Colonic mucosa (tissue), 4 donors: ENCODE data around the gene ZNF253. TPM values are rescaled to one million over a fixed set of nuclear protein-coding genes. Genes with fewer than 3 reads are reported as not detected.
"Not testable (repeated sequence)": the region's sequence is repeated elsewhere in the genome, so short reads cannot be mapped to it uniquely, and the experiment has no call there.

Experiments used
- DNase-seq: peaks from one replicate; pipeline ENCODE4 v3.0.0-alpha.2; 2020
- H3K27ac ChIP-seq: fragments of 200-600 bp; one replicate; pipeline ENCODE4 v1.8.0; 2021
- H3K27me3 ChIP-seq: fragments of 200-600 bp; one replicate; pipeline ENCODE4 v1.8.0; 2021
- H3K36me3 ChIP-seq: fragments of 200-600 bp; one replicate; pipeline ENCODE4 v1.8.0; 2021
- H3K4me1 ChIP-seq: fragments of 200-600 bp; one replicate; pipeline ENCODE4 v1.8.0; 2021; ENCODE audit warnings: mild to moderate bottlenecking
- H3K4me3 ChIP-seq: fragments of 200-600 bp; one replicate; pipeline ENCODE4 v1.8.0; 2021
- H3K9ac ChIP-seq, 2 donors: one replicate each; pipeline ENCODE4 v1.7.0; 2013; ENCODE audit warnings: control low read depth in 2 of 2, low read depth in 2 of 2, low read length in 2 of 2
- H3K9me3 ChIP-seq: fragments of 200-600 bp; one replicate; pipeline ENCODE4 v1.8.0; 2021
- CTCF ChIP-seq: fragments of 200-600 bp; IDR thresholded peaks from one replicate; pipeline ENCODE4 v1.8.0; 2022; ENCODE audit warnings: antibody characterized with exemption, mild to moderate bottlenecking
- intact Hi-C: fragments of 100-400 bp; cut with DNase I; formaldehyde crosslinking; loops from one replicate; pipeline ENCODE4 v1.14.1; 2022
- total RNA-seq, 2 donors: library from RNA; stranded (reverse); fragmentation: NEBNext Ultra II Directional in 1 of 2; extraction: Animal tissue kit (Norgen Biotek cat#: 25700) in 1 of 2; gene quantifications; one replicate each; pipeline ENCODE4 v1.2.1, GENCODE V29; 2021
- donor health status: healthy.
- donor health status: DM: no; HTN: no; CAD: no.
- donor health status: DM: no; HTN: no; CAD: no.

The ZNF253 gene
- total RNA-seq, 2 donors from 2014 or later: 8.0 to 9.0 TPM

GRCh38 chr19:19877724-19878123, 12.0 kb downstream of the ZNF253 start:
- intact Hi-C loops: no loop called here
- no peaks in the 10 kb centered on the region for H3K36me3 ChIP-seq
- H3K4me3 ChIP-seq: no peak overlapping the region
- TF ChIP-seq CTCF: no peak
- H3K9me3 ChIP-seq: no peaks in the 10 kb centered on the region
- no peak for DNase-seq
- no peaks in the 10 kb centered on the region for H3K4me1 ChIP-seq
- no peaks in the 10 kb centered on the region for H3K27me3 ChIP-seq
- H3K27ac ChIP-seq: no peak overlapping the region
- no peak overlapping the region for H3K9ac ChIP-seq

GRCh38 chr19:19884583-19884982, 18.9 kb downstream of the ZNF253 start:
- no peak for DNase-seq
- Histone ChIP-seq H3K27ac (no peak overlapping the region), H3K4me3 (no peak overlapping the region), H3K27me3 (no peaks in the 10 kb centered on the region), H3K9ac (no peak overlapping the region), H3K36me3 (no peaks in the 10 kb centered on the region), H3K4me1 (no peaks in the 10 kb centered on the region), H3K9me3 (peaks cover under 1% of the 10 kb centered on the region)
- TF ChIP-seq CTCF: no peak
- intact Hi-C loops: no loop called here

- H3K27me3 ChIP-seq, H3K4me3 ChIP-seq, H3K27ac ChIP-seq, H3K4me1 ChIP-seq, DNase-seq, H3K36me3 ChIP-seq, H3K9ac ChIP-seq, intact Hi-C loops: not testable (repeated sequence)
- peaks cover 12% of the 10 kb centered on the region for H3K9me3 ChIP-seq
Observed at GRCh38 chr19:19892055-19892941, 26.6 kb downstream of the ZNF253 start.

GRCh38 chr19:19900139-19900728, 34.6 kb downstream of the ZNF253 start:
- peak overlapping the region in 1 of 2 donors; percentile 8 for H3K9ac ChIP-seq
- no peak for TF ChIP-seq CTCF
- peak overlapping the region; percentile 69 for H3K4me3 ChIP-seq
- no peaks in the 10 kb centered on the region for H3K9me3 ChIP-seq
- intact Hi-C loops: no loop called here
- no peaks in the 10 kb centered on the region for H3K4me1 ChIP-seq
- no peak for DNase-seq
- peak overlapping the region; percentile 72 for H3K27ac ChIP-seq
- no peaks in the 10 kb centered on the region for H3K36me3 ChIP-seq
- H3K27me3 ChIP-seq: no peaks in the 10 kb centered on the region

- no peak for TF ChIP-seq CTCF
- DNase-seq: peak; percentile 97
- H3K4me1 ChIP-seq: no peaks in the 10 kb centered on the region
- peak within 1 kb of the TSS; percentile 69 for H3K4me3 ChIP-seq
- no peaks in the 10 kb centered on the region for H3K36me3 ChIP-seq
- intact Hi-C loops: no loop called here
- peak within 1 kb of the TSS; percentile 64 to 81 for H3K9ac ChIP-seq
- no peaks in the 10 kb centered on the region for H3K27me3 ChIP-seq
- peak within 1 kb of the TSS; percentile 72 for H3K27ac ChIP-seq
- H3K9me3 ChIP-seq: no peaks in the 10 kb centered on the region
Observed at GRCh38 chr19:19900729-19901444, 35.2 kb downstream of the ZNF253 start, which contains the start of gene ZNF93. TSS of gene ZNF93 (plus strand) at chr19:19900946. CDS start at chr19:19901089, 143 bp downstream.

- H3K9me3 ChIP-seq, H3K4me3 ChIP-seq, H3K4me1 ChIP-seq, intact Hi-C loops, DNase-seq, H3K27ac ChIP-seq, H3K27me3 ChIP-seq, H3K36me3 ChIP-seq, H3K9ac ChIP-seq: not testable (repeated sequence)
Observed at GRCh38 chr19:19907551-19907950, 41.9 kb downstream of the ZNF253 start.
